HG03439 (cell line): ENCODE measurements around the gene CDADC1.
"Not testable (repeated sequence)": the region's sequence is repeated elsewhere in the genome, so short reads cannot be mapped to it uniquely, and the experiment has no call there.

Experiments
- ATAC-seq: cut with Tn5 transposase; IDR thresholded peaks from one replicate; pipeline ENCODE4 v1.9.1; 2021; ENCODE audit warnings: mild to moderate bottlenecking, moderate library complexity; ENCODE audit not compliant: unreplicated experiment

CDADC1 gene

DNA sequence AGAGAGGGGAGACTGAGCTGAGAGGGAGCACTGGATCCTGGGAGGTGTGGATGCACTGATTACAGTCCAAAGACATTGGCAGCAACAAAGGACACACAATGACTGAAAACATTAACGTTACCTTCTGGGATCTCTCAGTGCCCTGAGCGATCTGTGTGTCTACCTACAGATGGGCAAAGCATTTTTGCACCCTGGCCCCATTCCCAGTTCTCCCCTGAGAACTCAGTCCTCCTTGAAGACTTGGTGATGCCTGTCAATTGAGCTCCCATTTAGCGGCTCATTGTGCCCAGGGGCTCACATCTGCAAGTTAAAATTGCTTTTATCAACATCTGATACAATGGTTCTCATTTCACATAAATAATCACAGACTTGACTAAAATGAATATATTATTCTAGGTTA lies 62.5 kb downstream of the CDADC1 start:
- no peak for ATAC-seq

DNA sequence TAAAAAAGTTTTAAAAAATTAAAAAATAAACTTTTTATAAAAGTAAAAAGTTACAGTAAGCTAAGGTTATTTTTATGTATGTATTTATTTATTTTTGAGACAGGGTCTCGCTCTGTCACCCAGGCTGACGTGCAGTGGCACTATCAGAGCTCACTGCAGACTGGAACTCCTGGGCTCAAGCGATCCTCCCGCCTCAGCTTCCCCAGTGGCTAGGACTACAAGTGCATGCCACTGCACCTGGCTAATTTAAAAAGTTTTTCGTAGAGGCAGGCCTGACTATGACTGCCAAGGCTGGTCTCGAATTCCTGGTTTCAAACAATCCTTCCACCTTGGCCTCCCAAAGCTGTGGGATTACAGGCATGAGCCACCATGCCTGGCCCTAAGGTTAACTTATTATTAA lies 64.1 kb downstream of the CDADC1 start:
- ATAC-seq: no peak

DNA sequence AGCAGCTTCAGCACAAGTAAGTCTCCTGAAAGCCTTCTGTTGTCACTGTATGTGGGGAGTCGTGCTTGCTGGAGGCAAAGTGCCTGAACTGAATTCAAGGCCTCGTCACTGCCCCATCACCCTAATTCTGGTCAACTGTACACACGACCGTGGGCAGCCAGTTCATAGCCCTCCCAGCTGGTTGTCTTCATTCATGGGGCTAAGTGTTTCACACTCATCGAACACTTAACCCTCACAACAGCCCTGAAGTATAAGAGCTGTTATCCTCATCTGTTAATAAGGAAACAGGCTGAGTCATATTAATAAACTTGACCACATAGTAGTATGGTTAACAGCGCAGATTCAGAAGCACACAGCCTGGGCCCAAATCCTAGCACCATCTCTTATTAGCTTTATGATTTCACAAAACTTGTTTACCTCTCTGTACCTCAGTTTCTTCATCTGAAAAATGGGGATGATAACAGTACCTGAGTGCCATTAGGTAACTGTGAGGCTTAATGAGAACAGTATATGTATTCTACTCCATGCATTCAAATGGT lies 66.7 kb downstream of the CDADC1 start:
- no peak for ATAC-seq

GRCh38 chr13:49315036-49315565 lies 67.4 kb downstream of the CDADC1 start:
- ATAC-seq: no peak

- no peak for ATAC-seq
These were observed 68.2 kb downstream of the CDADC1 start for GRCh38 chr13:49315756-49316482.

DNA sequence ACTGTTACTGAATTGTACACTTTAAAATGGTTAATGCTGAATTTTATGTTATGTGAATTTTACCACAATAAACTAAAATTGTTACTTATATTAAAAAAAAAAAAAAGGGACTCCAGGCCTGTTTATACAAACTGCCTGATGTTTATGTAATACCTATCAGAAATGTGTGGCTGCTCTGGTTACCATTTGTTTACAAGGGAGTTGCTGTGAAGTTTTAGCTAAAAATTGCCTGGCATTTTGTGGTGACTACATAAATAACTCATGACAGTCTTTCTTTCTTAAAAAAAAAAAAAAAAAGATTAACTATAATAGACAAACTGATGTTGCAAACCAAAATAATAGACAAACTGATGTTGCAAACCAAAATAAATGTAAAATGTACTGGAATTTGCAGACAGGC lies 71.8 kb downstream of the CDADC1 start:
- no peak for ATAC-seq

- no peak for ATAC-seq
These were observed 72.2 kb downstream of the CDADC1 start for GRCh38 chr13:49319951-49320350.

DNA sequence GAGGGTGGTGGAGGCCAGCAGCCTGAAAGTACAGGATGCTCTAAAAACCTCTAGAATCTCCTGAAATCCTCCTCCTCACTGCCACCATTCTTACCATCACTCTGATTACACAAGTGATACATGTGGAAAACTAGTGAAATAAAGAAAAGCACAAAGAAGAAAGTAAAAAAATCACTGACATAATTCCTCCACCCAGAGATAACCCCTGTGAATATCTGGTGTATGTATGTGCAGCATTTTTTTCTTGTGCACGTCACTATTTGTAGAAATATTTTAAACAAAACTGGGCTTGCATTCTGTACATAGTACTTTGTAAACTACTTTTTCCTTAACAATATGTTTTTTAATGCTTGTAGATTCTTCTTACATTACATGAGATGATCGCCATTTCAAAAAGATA lies 73.2 kb downstream of the CDADC1 start:
- ATAC-seq: no peak

- no peak for ATAC-seq
These were observed 75.0 kb downstream of the CDADC1 start for GRCh38 chr13:49322702-49323101.

GRCh38 chr13:49323344-49323743 lies 75.6 kb downstream of the CDADC1 start:
- no peak for ATAC-seq

GRCh38 chr13:49326222-49326917 lies 78.6 kb downstream of the CDADC1 start:
- ATAC-seq: no peak

- not testable (repeated sequence) for ATAC-seq
These were observed 79.4 kb downstream of the CDADC1 start for GRCh38 chr13:49327145-49327544.

GRCh38 chr13:49329831-49330545 lies 82.3 kb downstream of the CDADC1 start:
- no peak for ATAC-seq

DNA sequence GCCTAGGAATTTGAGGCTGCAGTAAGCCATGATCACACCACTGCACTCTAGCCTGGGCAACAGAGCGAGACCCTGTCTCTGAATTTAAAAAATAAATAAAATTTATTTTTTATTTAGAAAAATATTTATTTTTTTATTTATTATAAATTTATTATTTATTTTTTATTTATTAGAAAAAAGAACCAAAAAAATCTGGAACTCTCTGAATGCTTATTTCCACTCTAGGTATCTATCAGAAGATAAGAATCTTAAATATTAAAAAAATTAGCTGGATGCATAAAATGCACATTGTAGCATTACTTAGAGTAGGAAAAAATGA lies 82.8 kb downstream of the CDADC1 start:
- ATAC-seq: no peak

DNA sequence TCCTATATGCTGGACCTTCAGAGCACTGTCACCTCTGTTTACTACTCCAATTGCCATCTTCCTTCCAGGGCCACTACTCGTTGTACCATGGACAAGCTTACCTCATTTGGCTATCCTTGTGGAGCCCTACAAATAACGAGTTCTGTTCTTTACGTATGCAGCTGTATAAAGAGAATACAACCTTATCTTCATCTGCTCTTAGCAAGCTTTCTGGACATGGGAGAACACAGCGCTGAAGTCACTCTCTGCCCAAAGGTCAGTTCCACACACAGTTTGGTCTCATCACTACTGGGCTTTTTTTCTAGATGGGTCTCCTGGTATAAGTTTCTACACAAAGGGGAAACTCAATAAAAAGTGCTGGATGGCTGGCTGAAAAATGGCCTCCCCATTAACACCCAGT lies 88.9 kb downstream of the CDADC1 start:
- no peak for ATAC-seq

GRCh38 chr13:49340161-49340560 lies 92.4 kb downstream of the CDADC1 start:
- no peak for ATAC-seq

DNA sequence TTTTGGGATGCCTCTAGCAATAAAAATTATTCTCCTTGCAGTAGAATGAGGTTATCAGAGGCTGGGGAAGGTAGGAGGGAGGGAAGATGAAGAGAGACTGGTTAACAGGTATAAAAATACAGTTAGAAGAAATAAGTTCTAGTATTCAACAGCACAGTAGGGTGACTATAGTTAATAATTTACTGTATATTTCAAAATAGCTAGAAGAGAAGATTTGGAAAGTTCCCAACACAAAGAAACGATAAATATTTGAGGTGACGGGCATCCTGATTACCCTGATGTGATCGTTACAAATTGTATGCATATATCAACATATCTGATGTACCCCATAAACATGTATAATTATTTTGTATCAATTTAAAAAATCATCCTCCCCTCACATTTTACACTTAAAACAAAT lies 93.8 kb downstream of the CDADC1 start:
- no peak for ATAC-seq

DNA sequence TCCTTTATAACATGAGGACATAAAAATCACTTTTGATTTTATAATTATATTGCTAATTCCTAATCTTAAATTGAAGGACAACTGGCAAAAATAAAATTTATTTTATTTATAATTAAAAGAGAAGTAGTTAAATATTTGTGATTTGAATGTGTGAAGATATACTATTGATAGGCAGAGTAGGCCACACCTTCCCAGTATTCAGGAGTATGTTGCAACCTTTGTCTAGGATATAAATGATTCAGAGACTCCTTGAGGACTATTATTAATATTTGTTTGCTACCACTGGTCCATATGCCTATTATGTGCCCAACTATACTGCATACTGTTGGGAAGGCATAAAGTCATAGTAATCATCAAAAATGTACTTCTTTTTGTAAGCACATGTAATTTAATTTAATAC lies 94.2 kb downstream of the CDADC1 start:
- ATAC-seq: no peak

GRCh38 chr13:49342454-49342853 lies 94.7 kb downstream of the CDADC1 start:
- no peak for ATAC-seq
